OCI-LY7 (cell line): ENCODE measurements around the gene NAIP. TPM values are rescaled to one million over a fixed set of nuclear protein-coding genes. Genes with fewer than 3 reads are reported as not detected.
"Not testable (repeated sequence)": the region's sequence is repeated elsewhere in the genome, so short reads cannot be mapped to it uniquely, and the experiment has no call there.

Source experiments
- BruUV-seq: library from RNA; stranded (reverse); fragments of 400-500 nt; replicated peaks from 2 replicates; lab custom pipeline; 2021; lab: Mats Ljungman, UMichigan
- CTCF ChIA-PET: fragments of 300-600 bp; sonication (Branson Sonifier 250); formaldehyde crosslinking; loops from one replicate; lab custom pipeline; 2022; ENCODE audit warnings: antibody characterized with exemption; ENCODE audit not compliant: unreplicated experiment; lab: Charles Lee
- POLR2A ChIA-PET: fragments of 300-600 bp; sonication (Branson Sonifier 250); formaldehyde crosslinking; loops from one replicate; lab custom pipeline; 2022; ENCODE audit warnings: antibody characterized with exemption; lab: Charles Lee
- DNase-seq: peaks from one replicate; pipeline ENCODE4 v3.0.0-alpha.2; 2015; ENCODE audit warnings: low spot score
- H2AFZ ChIP-seq: fragments of 200-600 bp; sonication (generic), shearing (Covaris generic); 2 replicates; pipeline ENCODE4 v1.6.1; 2014; ENCODE audit warnings: mild to moderate bottlenecking, antibody characterized with exemption, low read length, moderate library complexity
- H3K27ac ChIP-seq: fragments of 200-600 bp; sonication (generic); 2 replicates; pipeline ENCODE4 v1.5.1; 2014; ENCODE audit warnings: mixed run types, low read depth, mild to moderate bottlenecking, moderate library complexity, low read length, inconsistent platforms; ENCODE audit not compliant: poor library complexity, severe bottlenecking
- H3K36me3 ChIP-seq: fragments of 200-600 bp; sonication (generic); 2 replicates; pipeline ENCODE4 v1.6.1; 2014; ENCODE audit warnings: mild to moderate bottlenecking, antibody characterized with exemption, low read length, moderate library complexity, mixed read lengths; ENCODE audit not compliant: insufficient read depth
- H3K4me1 ChIP-seq: fragments of 200-600 bp; sonication (generic); 2 replicates; pipeline ENCODE4 v1.5.1; 2014; ENCODE audit warnings: mild to moderate bottlenecking, low read length; ENCODE audit not compliant: insufficient read depth, poor library complexity, severe bottlenecking
- H3K4me2 ChIP-seq: fragments of 200-600 bp; sonication (generic); 2 replicates; pipeline ENCODE4 v1.6.1; 2014; ENCODE audit warnings: mild to moderate bottlenecking, low read length
- H3K4me3 ChIP-seq: fragments of 200-600 bp; sonication (generic); 2 replicates; pipeline ENCODE4 v1.5.1; 2014; ENCODE audit warnings: mild to moderate bottlenecking, low read depth, low read length; ENCODE audit not compliant: poor library complexity, severe bottlenecking
- H3K79me2 ChIP-seq: fragments of 200-600 bp; sonication (generic); 2 replicates; pipeline ENCODE4 v1.6.1; 2016; ENCODE audit warnings: low read depth, mild to moderate bottlenecking, low read length, moderate library complexity, mixed read lengths; ENCODE audit not compliant: insufficient read depth
- H3K9me2 ChIP-seq: fragments of 200-600 bp; sonication (generic); 2 replicates; pipeline ENCODE4 v1.6.1; 2016; ENCODE audit warnings: mild to moderate bottlenecking, low read length, mixed read lengths; ENCODE audit not compliant: insufficient read depth
- H3K9me3 ChIP-seq: fragments of 200-600 bp; sonication (generic); 2 replicates; pipeline ENCODE4 v1.6.1; 2014; ENCODE audit warnings: mild to moderate bottlenecking, mixed run types, low read length, mixed read lengths
- H4K20me1 ChIP-seq: fragments of 200-600 bp; sonication (generic); 2 replicates; pipeline ENCODE4 v1.6.1; 2014; ENCODE audit warnings: mild to moderate bottlenecking, antibody characterized with exemption, low read length, moderate library complexity, mixed read lengths; ENCODE audit not compliant: insufficient read depth
- intact Hi-C: fragments of 100-400 bp; cut with micrococcal nuclease; formaldehyde crosslinking; loops from one replicate; pipeline ENCODE4 v1.10.0; 2022; ENCODE audit not compliant: unreplicated experiment
- total RNA-seq, 2 experiments: library from RNA; depleted of rRNA in 1 of 2; stranded (reverse); fragments of >200 nt in 1 of 2; shearing (Covaris generic) in 1 of 2; gene quantifications; 2 replicates each; pipeline ENCODE4 v1.2.3, GENCODE V29; 2014 to 2022

The NAIP gene
- total RNA-seq, 2 experiments from 2014 or later: 8.0 to 14.0 TPM

- H2AFZ ChIP-seq, H3K4me2 ChIP-seq, intact Hi-C loops, DNase-seq, H3K4me3 ChIP-seq, CTCF ChIA-PET, H3K4me1 ChIP-seq, H3K27ac ChIP-seq, H3K9me3 ChIP-seq, POLR2A ChIA-PET, H3K79me2 ChIP-seq, H3K9me2 ChIP-seq, H4K20me1 ChIP-seq, H3K36me3 ChIP-seq: not testable (repeated sequence)
- TSS peak; percentile 66 for BruUV-seq
Observed at GRCh38 chr5:70984882-70985281, 40.3 kb downstream of the NAIP start.

- intact Hi-C loops, BruUV-seq: not testable (repeated sequence)
Observed at GRCh38 chr5:70967220-70967619, 57.9 kb downstream of the NAIP start.

GRCh38 chr5:70964531-70964930, 60.6 kb downstream of the NAIP start:
- H3K4me2 ChIP-seq, POLR2A ChIA-PET, H3K79me2 ChIP-seq, BruUV-seq, H3K4me3 ChIP-seq, DNase-seq, H4K20me1 ChIP-seq, H2AFZ ChIP-seq, H3K9me2 ChIP-seq, CTCF ChIA-PET, H3K27ac ChIP-seq, H3K4me1 ChIP-seq, intact Hi-C loops, H3K36me3 ChIP-seq, H3K9me3 ChIP-seq: not testable (repeated sequence)

More at GRCh38 chr5:70967220-70967619, 57.9 kb downstream of the NAIP start:
- H3K9me3 ChIP-seq, H3K27ac ChIP-seq, H3K4me1 ChIP-seq, H4K20me1 ChIP-seq, H3K4me3 ChIP-seq, H2AFZ ChIP-seq, CTCF ChIA-PET, DNase-seq, H3K4me2 ChIP-seq, H3K9me2 ChIP-seq, H3K36me3 ChIP-seq, H3K79me2 ChIP-seq, POLR2A ChIA-PET: not testable (repeated sequence)

- intact Hi-C loops, CTCF ChIA-PET, POLR2A ChIA-PET, H4K20me1 ChIP-seq, H3K27ac ChIP-seq, DNase-seq, H2AFZ ChIP-seq, H3K36me3 ChIP-seq, H3K9me3 ChIP-seq, H3K9me2 ChIP-seq, BruUV-seq, H3K4me1 ChIP-seq, H3K4me3 ChIP-seq, H3K79me2 ChIP-seq, H3K4me2 ChIP-seq: not testable (repeated sequence)
Observed at GRCh38 chr5:70953068-70953467, 72.1 kb downstream of the NAIP start.

- H3K4me3 ChIP-seq, H3K36me3 ChIP-seq, H3K9me3 ChIP-seq, H2AFZ ChIP-seq, H3K4me1 ChIP-seq, H3K27ac ChIP-seq, H3K4me2 ChIP-seq, DNase-seq, POLR2A ChIA-PET, intact Hi-C loops, CTCF ChIA-PET, BruUV-seq, H3K9me2 ChIP-seq, H3K79me2 ChIP-seq, H4K20me1 ChIP-seq: not testable (repeated sequence)
Observed at GRCh38 chr5:70932560-70932959, 92.6 kb downstream of the NAIP start.

GRCh38 chr5:70931709-70932368, 93.3 kb downstream of the NAIP start:
- intact Hi-C loops: not testable (repeated sequence)

More at GRCh38 chr5:70931709-70932368, 93.3 kb downstream of the NAIP start:
- H3K4me3 ChIP-seq, H3K4me1 ChIP-seq, H3K79me2 ChIP-seq, POLR2A ChIA-PET, BruUV-seq, H4K20me1 ChIP-seq, H3K36me3 ChIP-seq, DNase-seq, H3K9me2 ChIP-seq, H3K27ac ChIP-seq, H3K9me3 ChIP-seq, H3K4me2 ChIP-seq, H2AFZ ChIP-seq, CTCF ChIA-PET: not testable (repeated sequence)
